ENCODE results near the gene CLEC16A.

- TF ChIP-seq POLR2A (IDR thresholded peaks at IDR 0.05) (no peak), POLR2AphosphoS5 (IDR thresholded peaks at IDR 0.05) (no peak), CTCF (IDR thresholded peaks at IDR 0.05) (no peak)
Measured at GRCh38 chr16:10992797-10993196, 48.4 kb downstream of the CLEC16A start.

Measured in transverse colon (tissue), 4 donors.